Inferior parietal cortex (tissue), 1 donor: ENCODE data around the gene NTMT1.

Experiments
- DNase-seq: peaks from one replicate; pipeline ENCODE4 v3.0.0-alpha.2; 2016; ENCODE audit errors: extremely low spot score

The NTMT1 gene

GRCh38 chr9:129677456-129677855, 51.5 kb downstream of the NTMT1 start:
- DNase-seq, result no peak

DNA sequence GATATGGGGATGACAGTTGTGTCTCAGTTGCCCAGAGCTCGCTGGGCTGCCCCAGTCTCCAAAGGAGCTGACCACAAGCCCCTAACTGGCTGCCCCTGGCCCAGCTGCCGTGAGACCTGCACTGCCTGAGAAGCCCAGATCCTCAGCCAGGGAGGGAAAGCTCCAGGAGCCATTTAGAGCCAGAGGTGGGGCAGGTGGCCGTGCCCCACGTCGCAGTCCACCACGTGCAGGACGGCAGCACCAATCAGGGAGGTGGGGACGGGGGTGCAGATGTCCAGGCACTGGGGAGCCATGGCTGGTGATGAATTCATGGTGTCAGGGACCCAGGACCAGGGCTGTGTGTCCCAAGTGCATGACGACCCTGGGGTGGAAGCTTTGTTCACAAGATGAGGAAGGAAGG, 52.9 kb downstream of the NTMT1 start:
- no peak for DNase-seq

GRCh38 chr9:129679537-129679936, 53.6 kb downstream of the NTMT1 start:
- DNase-seq, result no peak

GRCh38 chr9:129681924-129682323, 56.0 kb downstream of the NTMT1 start:
- no peak for DNase-seq

DNA sequence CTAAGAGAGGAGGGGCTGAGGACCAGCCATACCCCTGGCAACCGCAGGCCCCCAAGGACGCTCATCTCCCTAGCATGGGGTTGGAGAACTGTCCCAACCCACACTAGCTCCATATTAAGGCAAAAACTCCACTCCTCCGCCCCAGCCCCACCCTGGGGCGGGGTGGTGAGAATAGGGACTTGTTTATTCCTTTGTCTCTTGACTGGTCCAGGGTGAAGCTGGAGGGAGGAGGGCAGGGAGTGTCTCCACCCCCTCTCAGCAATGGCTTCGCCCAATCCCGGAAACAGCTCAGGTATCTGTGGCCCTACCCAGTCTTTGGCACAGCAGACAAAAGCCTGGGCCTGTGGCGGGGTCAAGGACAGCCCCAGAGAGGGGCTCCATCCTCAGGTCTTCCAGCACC, 56.4 kb downstream of the NTMT1 start:
- DNase-seq, result no peak

DNA sequence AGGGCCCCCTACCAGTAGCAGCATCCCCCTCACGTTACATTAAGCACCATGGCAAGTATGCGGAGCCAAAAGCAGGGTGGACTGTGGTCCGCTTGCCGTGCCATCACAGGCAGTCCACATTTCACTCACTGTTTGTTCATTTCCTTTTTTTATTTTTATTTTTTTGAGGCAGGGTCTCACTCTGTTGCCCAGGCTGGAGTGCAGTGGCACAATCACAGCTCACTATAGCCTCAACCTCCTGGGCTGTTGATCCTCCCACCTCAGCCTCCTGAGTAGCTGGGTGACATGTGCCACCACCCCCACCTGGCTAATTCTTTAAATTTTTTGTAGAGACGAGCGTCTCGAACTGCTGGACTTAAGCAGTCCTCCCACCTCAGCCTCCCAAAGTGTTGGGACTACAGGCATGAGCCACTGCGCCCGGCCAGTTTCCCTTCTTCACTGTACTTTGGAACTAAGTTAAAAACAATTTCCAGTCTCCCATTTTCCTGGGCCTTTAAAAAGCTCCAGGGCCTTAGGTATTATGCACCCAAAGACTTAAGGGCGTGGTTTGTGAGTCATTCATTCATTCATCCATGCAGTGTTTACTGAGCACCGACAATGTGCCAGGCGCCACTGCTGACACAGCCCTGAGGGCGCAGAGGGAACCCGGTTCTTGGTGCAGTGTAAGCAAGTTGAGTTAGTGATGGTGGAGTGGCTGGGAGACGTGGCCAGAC, 59.4 kb downstream of the NTMT1 start:
- no peak for DNase-seq
